ENCODE measurements around the gene RBM45.

RBM45 gene

DNA sequence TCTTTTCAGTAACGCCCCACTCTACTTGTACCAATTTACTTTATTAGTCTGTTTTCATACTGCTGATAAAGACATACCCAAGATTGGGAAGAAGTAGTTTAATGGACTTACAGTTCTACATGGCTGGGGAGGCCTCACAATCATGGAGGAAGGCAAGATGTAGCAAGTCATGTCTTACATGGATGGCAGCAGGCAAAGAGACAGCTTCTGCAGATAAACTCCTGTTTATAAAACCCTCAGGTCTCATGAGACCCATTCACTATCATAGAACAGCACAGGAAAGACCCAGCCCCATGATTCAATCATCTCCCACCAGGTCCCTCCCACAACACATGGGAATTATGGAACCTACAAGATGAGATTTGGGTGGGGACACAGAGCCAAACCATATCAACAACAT lies 43.3 kb downstream of the RBM45 start:
- no peak for DNase-seq (ENCODE audit: extremely low read depth, low read depth)
- TF ChIP-seq, protein P1, sequence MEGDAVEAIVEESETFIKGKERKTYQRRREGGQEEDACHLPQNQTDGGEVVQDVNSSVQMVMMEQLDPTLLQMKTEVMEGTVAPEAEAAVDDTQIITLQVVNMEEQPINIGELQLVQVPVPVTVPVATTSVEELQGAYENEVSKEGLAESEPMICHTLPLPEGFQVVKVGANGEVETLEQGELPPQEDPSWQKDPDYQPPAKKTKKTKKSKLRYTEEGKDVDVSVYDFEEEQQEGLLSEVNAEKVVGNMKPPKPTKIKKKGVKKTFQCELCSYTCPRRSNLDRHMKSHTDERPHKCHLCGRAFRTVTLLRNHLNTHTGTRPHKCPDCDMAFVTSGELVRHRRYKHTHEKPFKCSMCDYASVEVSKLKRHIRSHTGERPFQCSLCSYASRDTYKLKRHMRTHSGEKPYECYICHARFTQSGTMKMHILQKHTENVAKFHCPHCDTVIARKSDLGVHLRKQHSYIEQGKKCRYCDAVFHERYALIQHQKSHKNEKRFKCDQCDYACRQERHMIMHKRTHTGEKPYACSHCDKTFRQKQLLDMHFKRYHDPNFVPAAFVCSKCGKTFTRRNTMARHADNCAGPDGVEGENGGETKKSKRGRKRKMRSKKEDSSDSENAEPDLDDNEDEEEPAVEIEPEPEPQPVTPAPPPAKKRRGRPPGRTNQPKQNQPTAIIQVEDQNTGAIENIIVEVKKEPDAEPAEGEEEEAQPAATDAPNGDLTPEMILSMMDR (IDR thresholded peaks at IDR 0.05; ENCODE audit: low read depth, low read length, missing control alignments): no peak
- no peak overlapping the region for H3K4me3 ChIP-seq (replicated peaks; ENCODE audit: low read depth, low read length)

DNA sequence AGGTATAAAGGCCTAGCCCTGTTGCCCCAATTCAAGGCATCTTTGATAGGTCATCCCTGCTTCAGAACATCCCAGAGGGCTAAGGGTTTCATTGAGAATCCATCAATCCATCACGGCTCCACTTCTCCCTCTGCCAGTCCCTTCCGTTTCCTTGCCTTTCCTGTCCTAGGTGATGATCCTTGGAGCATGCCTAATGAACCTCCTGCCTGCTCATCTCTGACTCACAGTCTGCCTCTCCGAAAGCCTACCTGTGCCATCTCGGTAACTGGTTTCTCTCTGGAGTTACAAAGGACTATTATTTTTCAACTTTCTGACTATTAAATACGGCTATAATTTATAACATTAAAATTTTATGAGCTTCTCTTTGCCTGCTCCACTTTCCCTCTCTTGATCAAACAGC lies 45.3 kb downstream of the RBM45 start:
- DNase-seq (ENCODE audit: extremely low read depth, low read depth): no peak
- no peak overlapping the region for H3K4me3 ChIP-seq (replicated peaks; ENCODE audit: low read depth, low read length)
- TF ChIP-seq, protein P1 (IDR thresholded peaks at IDR 0.05; ENCODE audit: low read depth, low read length, missing control alignments): no peak

- DNase-seq (ENCODE audit: extremely low read depth, low read depth): no peak
- TF ChIP-seq, protein P1 (IDR thresholded peaks at IDR 0.05; ENCODE audit: low read depth, low read length, missing control alignments): no peak
- H3K4me3 ChIP-seq (replicated peaks; ENCODE audit: low read depth, low read length): no peak overlapping the region
Measured at GRCh38 chr2:178159966-178160365, 47.7 kb downstream of the RBM45 start.

DNA sequence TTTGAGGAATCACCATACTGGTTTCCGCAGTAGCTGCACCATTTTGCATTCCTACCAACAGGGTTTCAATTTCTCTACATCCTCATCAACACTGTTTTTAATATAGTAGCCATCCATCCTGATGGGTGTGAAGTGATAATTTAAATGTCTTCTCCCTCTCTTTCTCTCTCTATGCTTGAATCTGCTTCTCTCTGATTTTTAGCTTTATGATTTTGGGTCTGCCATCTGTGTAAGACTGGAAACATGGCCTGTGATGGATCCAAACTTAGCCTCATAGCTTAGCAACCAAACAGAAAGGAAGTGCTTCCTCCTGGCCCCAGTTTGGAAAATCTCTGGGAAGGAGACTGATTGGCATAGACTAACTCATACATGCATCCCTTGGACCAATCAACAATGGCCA lies 48.4 kb downstream of the RBM45 start:
- TF ChIP-seq, protein P1 (IDR thresholded peaks at IDR 0.05; ENCODE audit: low read depth, low read length, missing control alignments): no peak
- no peak for DNase-seq (ENCODE audit: extremely low read depth, low read depth)
- no peak overlapping the region for H3K4me3 ChIP-seq (replicated peaks; ENCODE audit: low read depth, low read length)

DNA sequence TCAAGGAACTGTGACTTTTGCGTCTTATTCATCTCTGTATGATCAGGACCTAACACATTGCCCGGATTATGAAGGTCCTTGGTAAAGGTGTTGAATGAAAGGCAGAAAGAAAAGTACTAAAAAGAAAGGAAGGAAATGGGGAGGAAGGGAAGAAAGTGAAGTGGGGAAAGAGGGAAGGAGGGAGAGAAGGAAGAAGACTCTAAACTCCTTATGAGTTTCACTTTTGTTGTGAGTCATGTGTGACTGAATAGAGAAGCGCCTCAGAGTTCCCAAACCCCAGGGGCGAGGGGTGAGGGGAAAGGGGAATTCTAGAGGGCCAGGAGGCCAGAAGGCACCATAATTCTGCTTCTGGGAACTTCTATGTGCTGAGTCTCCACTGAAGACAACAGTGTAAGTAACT lies 51.2 kb downstream of the RBM45 start:
- DNase-seq (ENCODE audit: extremely low read depth, low read depth): no peak
- no peak overlapping the region for H3K4me3 ChIP-seq (replicated peaks; ENCODE audit: low read depth, low read length)
- TF ChIP-seq, protein P1 (IDR thresholded peaks at IDR 0.05; ENCODE audit: low read depth, low read length, missing control alignments): no peak

- TF ChIP-seq, protein P1 (IDR thresholded peaks at IDR 0.05; ENCODE audit: low read depth, low read length, missing control alignments): no peak
- no peak for DNase-seq (ENCODE audit: extremely low read depth, low read depth)
Measured at GRCh38 chr2:178163911-178164310, 51.7 kb downstream of the RBM45 start.

GRCh38 chr2:178173657-178174056 lies 61.4 kb downstream of the RBM45 start:
- H3K4me3 ChIP-seq (replicated peaks; ENCODE audit: low read depth, low read length): no peak overlapping the region
- TF ChIP-seq, protein P1 (IDR thresholded peaks at IDR 0.05; ENCODE audit: low read depth, low read length, missing control alignments): no peak

More at GRCh38 chr2:178163911-178164310, 51.7 kb downstream of the RBM45 start:
- H3K4me3 ChIP-seq (replicated peaks; ENCODE audit: low read depth, low read length): no peak overlapping the region

More at GRCh38 chr2:178173657-178174056, 61.4 kb downstream of the RBM45 start:
- DNase-seq (ENCODE audit: extremely low read depth, low read depth): no peak
